Effector memory CD4-positive, alpha-beta T cell (primary cell): ENCODE data around the gene TES.

Source experiments
- DNase-seq, 3 donors: peaks; one replicate each; pipeline ENCODE4 v3.0.0-alpha.2; 2020
- H3K27ac ChIP-seq: 2 replicates; pipeline ENCODE4 v1.7.0; 2013; ENCODE audit warnings: mild to moderate bottlenecking, low read length, moderate library complexity; ENCODE audit not compliant: insufficient read depth, poor library complexity, severe bottlenecking
- H3K27me3 ChIP-seq: replicated peaks from 2 replicates; pipeline ENCODE4 v1.7.0; 2013; ENCODE audit warnings: mild to moderate bottlenecking, low read length; ENCODE audit not compliant: insufficient read depth, control insufficient read depth, poor library complexity, severe bottlenecking
- H3K36me3 ChIP-seq: 2 replicates; pipeline ENCODE4 v1.7.0; 2013; ENCODE audit warnings: mild to moderate bottlenecking, low read length, moderate library complexity; ENCODE audit not compliant: control insufficient read depth, insufficient read depth
- H3K4me1 ChIP-seq: 2 replicates; pipeline ENCODE4 v1.7.0; 2013; ENCODE audit warnings: low read length, mild to moderate bottlenecking; ENCODE audit not compliant: control insufficient read depth, insufficient read depth, poor library complexity, severe bottlenecking
- H3K4me3 ChIP-seq: 2 replicates; pipeline ENCODE4 v1.7.0; 2013; ENCODE audit warnings: low read length, low read depth, mild to moderate bottlenecking; ENCODE audit not compliant: insufficient read depth, poor library complexity, severe bottlenecking
- H3K9me3 ChIP-seq: 2 replicates; pipeline ENCODE4 v1.7.0; 2013; ENCODE audit warnings: mild to moderate bottlenecking, low read length, moderate library complexity; ENCODE audit not compliant: control insufficient read depth

TES gene

DNA sequence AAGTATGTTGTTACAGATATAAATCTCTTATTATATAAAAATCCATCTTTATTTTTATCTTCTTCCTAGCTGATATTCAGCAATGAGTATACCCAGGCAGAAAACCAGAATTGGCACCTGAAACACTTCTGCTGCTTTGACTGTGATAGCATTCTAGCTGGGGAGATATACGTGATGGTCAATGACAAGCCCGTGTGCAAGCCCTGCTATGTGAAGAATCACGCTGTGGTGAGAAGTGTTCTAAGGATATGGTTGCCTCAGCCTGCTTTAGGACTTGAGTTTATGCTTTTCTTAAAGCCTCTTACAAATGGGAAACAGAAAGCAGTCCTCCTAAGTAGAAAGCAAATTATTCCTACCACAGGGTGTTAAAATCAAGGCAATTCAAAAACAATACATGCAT is 41.9 kb downstream of the TES start:
- DNase-seq: no peak
- H3K9me3 ChIP-seq: no peaks in the 10 kb centered on the region
- H3K4me3 ChIP-seq: no peak overlapping the region
- peaks cover 58% of the 10 kb centered on the region for H3K36me3 ChIP-seq
- H3K27me3 ChIP-seq: no peaks in the 10 kb centered on the region
- H3K4me1 ChIP-seq: no peaks in the 10 kb centered on the region
- no peak overlapping the region for H3K27ac ChIP-seq

DNA sequence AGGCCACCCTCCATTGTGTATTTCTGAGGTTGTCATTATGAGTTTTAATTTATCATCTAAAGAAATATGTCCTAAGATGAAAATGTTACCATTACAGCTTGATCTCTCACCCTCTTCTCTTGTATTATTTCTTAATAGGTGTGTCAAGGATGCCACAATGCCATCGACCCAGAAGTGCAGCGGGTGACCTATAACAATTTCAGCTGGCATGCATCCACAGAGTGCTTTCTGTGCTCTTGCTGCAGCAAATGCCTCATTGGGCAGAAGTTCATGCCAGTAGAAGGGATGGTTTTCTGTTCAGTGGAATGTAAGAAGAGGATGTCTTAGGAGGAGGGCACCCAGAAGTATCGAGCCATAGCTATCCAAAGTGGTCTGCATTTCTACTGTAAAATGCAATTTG is 46.8 kb downstream of the TES start:
- no peak for DNase-seq
- Histone ChIP-seq H3K4me3 (no peak overlapping the region), H3K36me3 (peaks cover 28% of the 10 kb centered on the region), H3K4me1 (no peaks in the 10 kb centered on the region), H3K9me3 (no peaks in the 10 kb centered on the region), H3K27ac (no peak overlapping the region), H3K27me3 (no peaks in the 10 kb centered on the region)

DNA sequence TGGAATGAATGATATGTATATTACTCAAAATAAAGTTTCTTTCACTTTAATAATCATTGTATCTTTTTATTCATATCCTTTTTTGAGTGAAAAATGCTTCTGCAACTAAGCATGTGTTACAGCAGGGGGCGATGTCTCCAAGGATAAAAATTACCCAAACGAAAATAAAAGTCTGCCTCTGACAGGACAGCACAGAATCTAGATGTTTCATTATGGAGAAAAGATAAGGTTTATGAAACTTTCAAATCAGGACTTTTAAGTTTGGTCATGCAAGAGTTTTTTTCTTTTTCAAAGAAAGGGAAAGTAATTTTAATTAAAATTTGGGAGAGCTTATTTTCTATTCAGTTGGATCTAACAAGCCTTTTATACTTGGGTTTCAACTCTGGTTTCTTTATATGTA is 48.4 kb downstream of the TES start:
- Histone ChIP-seq H3K4me3 (no peak overlapping the region), H3K36me3 (peaks cover 15% of the 10 kb centered on the region), H3K9me3 (no peaks in the 10 kb centered on the region), H3K27me3 (no peaks in the 10 kb centered on the region), H3K4me1 (no peaks in the 10 kb centered on the region), H3K27ac (no peak overlapping the region)
- DNase-seq: no peak

DNA sequence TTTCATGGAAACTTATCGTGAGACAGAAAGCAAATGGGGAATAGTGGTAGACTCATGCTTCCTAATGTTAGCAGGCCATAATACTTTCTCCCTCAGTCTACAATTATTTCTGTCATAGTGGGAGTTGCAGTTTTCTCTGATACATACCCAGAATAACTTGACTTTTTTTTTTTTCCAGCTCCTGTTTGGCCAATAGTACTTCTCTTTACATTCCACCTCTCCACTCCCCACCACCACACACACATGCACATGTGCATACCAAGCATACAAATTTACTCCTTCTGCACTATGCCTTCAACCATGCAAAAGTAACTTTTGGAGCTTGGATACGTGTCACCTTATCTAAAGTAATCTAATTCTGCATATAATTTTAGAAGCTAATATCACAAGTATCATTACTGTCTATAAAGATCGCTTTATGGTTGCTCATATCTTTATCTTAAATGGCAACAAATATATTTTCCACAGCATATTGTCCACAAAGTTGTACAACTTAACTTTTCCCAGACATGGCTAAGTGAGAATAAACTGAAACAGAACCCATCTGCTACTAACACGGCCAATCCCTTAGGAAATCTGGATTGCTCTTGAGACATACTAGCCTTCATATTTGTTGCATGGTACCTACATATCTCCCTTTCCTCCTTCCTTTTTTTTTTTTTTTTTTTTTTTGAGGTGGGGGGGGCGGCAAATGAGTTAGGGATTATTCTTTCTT is 49.0 kb downstream of the TES start:
- Histone ChIP-seq H3K27ac (no peak overlapping the region), H3K4me1 (no peaks in the 10 kb centered on the region), H3K36me3 (peaks cover 11% of the 10 kb centered on the region), H3K4me3 (no peak overlapping the region), H3K9me3 (no peaks in the 10 kb centered on the region), H3K27me3 (no peaks in the 10 kb centered on the region)
- no peak for DNase-seq

DNA sequence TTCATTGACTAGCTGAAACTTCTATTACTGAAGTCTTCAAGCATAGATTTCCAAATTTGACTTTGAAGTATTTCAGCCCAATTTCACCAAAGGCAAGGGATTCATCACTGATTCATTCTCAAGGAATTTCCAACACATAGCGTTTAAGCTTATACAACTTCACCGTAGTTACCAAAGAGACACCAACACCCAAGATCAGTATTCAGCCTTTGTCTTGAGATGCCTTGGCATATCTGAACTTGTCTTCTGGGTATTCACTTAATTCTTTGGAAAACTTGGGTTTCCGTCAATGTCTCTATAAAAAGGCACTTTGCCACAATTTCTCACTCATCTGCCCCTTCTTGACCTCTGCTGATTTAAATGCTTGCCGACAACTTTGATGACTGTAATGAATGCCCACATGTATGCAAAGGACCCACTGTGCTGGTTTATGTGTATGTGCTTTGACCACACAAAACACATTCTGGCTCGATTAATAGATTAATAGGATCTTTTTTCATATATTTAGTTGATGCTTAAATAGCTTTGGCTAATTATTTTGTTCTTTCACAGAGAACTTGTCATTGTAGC is 49.6 kb downstream of the TES start:
- H3K36me3 ChIP-seq: peaks cover 11% of the 10 kb centered on the region
- H3K9me3 ChIP-seq: no peaks in the 10 kb centered on the region
- H3K27ac ChIP-seq: no peak overlapping the region
- H3K27me3 ChIP-seq: no peaks in the 10 kb centered on the region
- no peak for DNase-seq
- H3K4me1 ChIP-seq: no peaks in the 10 kb centered on the region
- no peak overlapping the region for H3K4me3 ChIP-seq

DNA sequence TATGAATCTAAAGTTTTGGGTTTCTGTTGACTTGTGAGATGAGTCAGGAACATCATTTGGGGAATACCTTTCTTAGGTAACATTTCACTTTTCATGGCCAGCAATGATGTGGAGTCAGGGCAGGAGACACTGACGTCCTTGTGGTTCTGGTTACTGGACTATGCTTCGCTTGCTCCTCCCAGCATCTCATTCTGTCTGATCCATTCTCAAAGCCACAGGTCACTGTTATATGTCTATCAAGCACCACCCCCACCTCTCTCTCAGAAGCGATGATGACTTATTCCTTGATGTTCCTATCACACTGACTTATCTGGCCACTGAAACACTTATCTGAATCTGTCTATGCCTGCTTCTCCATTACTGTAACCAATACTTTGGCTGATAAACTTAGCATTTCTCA is 51.6 kb downstream of the TES start:
- no peaks in the 10 kb centered on the region for H3K4me1 ChIP-seq
- no peaks in the 10 kb centered on the region for H3K27me3 ChIP-seq
- H3K4me3 ChIP-seq: no peak overlapping the region
- DNase-seq: no peak
- no peak overlapping the region for H3K27ac ChIP-seq
- H3K9me3 ChIP-seq: no peaks in the 10 kb centered on the region
- H3K36me3 ChIP-seq: peaks cover under 1% of the 10 kb centered on the region

DNA sequence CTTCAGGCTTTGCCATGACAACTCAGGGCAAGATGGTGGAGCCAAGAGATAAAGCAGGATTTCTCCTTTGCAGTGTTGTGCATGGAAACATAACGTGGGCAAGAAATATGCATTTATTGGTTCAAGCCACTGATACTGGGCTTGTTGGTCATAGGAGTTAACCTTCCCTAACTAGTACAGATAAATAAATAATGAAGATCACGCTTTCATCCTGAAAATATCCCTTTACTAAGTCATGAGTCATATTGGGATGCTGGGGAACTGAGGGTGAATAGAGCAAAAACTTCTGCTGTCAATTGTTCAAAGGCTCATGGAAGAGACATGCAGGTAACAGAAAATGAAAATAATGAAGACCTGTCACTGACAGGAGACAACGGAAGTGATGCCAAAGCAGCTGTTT is 55.5 kb downstream of the TES start:
- no peak overlapping the region for H3K27ac ChIP-seq
- no peak overlapping the region for H3K4me3 ChIP-seq
- peaks cover 3% of the 10 kb centered on the region for H3K27me3 ChIP-seq
- H3K9me3 ChIP-seq: no peaks in the 10 kb centered on the region
- no peak for DNase-seq
- no peaks in the 10 kb centered on the region for H3K4me1 ChIP-seq
- no peaks in the 10 kb centered on the region for H3K36me3 ChIP-seq

DNA sequence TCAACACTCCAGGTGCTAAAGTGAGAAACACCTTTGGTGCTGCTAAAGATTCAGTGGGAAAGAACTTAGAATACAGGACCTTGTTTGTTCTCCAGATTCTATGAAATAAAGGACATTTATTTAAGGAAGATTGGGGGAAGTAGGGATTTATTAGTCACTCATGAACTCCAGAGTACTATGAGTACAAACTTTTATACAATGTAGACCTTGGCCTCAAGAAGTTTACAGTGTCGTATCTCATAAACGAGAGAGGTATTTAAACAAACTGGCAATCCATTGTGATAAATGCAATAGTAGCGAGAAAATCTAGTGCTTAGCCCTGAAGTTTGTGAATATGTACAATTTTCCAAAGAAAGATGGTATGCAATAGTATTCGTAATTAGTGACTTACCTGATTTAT is 59.1 kb downstream of the TES start:
- no peak overlapping the region for H3K27ac ChIP-seq
- no peak overlapping the region for H3K4me3 ChIP-seq
- no peaks in the 10 kb centered on the region for H3K4me1 ChIP-seq
- H3K9me3 ChIP-seq: no peaks in the 10 kb centered on the region
- peaks cover 3% of the 10 kb centered on the region for H3K27me3 ChIP-seq
- DNase-seq: no peak
- no peaks in the 10 kb centered on the region for H3K36me3 ChIP-seq

DNA sequence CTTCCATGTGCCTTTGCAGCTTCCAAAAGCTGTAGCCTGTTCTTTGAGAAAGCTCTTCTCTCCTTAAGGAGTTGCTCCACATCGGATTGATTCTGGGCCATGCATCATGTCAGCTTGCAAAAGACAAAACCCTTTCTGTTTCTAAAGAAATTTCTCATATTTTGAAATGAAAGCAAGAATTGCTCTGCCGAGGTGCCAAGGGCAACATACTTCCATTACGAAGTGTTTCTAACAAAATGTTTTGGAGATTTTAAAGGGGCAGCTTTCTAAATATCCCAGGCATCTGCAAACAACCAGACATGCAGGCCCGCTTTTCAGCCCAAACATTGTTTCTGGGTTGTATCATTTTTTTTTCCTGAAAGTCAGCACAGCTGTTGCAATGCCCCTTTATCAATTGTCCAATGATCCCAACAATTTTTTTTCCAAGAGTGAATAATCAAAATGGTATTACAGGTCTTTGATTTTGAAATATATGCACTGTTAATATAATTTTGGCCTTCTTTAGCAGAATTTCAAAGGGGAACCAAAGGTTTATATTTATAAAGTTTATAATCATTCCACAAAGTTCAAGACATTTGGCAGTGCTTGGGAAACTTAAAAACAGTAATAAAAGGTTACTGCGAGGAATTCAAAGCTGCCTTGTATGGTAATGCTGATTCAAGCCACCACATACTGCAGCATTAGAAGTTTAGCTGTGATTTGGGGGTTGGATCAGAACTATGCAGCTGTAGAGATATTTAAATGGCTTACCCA is 61.0 kb downstream of the TES start:
- H3K4me1 ChIP-seq: no peaks in the 10 kb centered on the region

More for the DNA sequence above, 61.0 kb downstream of the TES start:
- H3K4me3 ChIP-seq: no peak overlapping the region
- H3K9me3 ChIP-seq: no peaks in the 10 kb centered on the region
- DNase-seq: no peak
- H3K27me3 ChIP-seq: peaks cover 3% of the 10 kb centered on the region
- no peak overlapping the region for H3K27ac ChIP-seq
- no peaks in the 10 kb centered on the region for H3K36me3 ChIP-seq
